ENCODE results near the gene MAFF. TPM values are rescaled to one million over a fixed set of nuclear protein-coding genes. Genes with fewer than 3 reads are reported as not detected.

MAFF gene
- total and polyA plus RNA-seq, 8 donors: 7.0 to 17.1 (median 10.3) TPM

DNA sequence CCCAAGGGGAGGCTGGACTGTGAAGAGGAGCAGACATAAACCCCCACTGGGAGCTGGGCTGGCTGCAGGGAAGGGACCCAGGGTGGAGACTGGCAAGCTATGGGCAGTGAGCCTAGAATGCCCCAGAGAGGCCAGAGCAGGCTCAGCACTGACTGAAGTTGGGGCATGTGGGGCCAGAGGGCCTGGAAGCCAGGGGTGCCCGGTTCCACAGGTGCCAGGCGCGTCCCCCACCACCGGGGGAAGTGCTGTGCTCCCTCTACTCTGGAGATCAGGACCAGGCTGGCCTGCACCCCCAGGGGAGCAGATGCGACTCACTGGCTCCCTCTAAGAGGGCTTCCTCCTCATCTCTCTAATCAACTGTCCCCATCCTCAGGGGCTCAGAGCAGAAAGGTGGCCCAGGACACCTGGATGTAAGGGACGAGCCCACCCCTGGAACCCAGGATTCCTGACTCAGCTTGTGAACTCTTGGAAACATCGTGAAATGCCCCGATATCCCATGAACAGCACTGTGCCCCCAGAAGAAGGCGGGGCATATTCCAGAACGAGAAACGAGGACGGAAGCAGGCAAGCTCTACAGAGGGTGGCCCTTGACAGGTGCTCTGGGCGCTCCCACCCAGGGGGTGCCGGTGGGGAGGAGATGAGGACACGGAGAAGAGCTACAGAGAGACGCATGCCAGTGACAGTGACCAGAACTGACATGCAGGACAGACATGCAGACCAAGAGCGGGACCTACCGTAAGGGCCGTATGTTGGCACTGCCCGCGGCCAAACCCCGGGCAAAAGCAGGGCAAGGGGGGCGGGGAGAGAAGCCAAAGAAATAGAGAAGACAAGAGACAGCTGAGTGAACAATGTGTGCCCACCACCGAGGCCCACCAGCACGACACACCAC, 20.4 kb downstream of the MAFF start:
- no peaks in the 10 kb centered on the region for H3K27me3 ChIP-seq
- DNase-seq: no peak
- intact Hi-C loops (cut with DNase I): no loop called here
- no peaks in the 10 kb centered on the region for H3K9me3 ChIP-seq
- no peak for ATAC-seq
- H3K4me1 ChIP-seq: peaks cover 21 to 36% of the 10 kb centered on the region in 2 donors
- H3K27ac ChIP-seq: peak overlapping the region in 1 of 2 donors; percentile 48
- H3K4me3 ChIP-seq: no peak overlapping the region
- TF ChIP-seq, protein P1, sequence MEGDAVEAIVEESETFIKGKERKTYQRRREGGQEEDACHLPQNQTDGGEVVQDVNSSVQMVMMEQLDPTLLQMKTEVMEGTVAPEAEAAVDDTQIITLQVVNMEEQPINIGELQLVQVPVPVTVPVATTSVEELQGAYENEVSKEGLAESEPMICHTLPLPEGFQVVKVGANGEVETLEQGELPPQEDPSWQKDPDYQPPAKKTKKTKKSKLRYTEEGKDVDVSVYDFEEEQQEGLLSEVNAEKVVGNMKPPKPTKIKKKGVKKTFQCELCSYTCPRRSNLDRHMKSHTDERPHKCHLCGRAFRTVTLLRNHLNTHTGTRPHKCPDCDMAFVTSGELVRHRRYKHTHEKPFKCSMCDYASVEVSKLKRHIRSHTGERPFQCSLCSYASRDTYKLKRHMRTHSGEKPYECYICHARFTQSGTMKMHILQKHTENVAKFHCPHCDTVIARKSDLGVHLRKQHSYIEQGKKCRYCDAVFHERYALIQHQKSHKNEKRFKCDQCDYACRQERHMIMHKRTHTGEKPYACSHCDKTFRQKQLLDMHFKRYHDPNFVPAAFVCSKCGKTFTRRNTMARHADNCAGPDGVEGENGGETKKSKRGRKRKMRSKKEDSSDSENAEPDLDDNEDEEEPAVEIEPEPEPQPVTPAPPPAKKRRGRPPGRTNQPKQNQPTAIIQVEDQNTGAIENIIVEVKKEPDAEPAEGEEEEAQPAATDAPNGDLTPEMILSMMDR (IDR thresholded peaks at IDR 0.05): no peak
- H3K36me3 ChIP-seq: peaks cover 0 to 69% of the 10 kb centered on the region in 2 donors

DNA sequence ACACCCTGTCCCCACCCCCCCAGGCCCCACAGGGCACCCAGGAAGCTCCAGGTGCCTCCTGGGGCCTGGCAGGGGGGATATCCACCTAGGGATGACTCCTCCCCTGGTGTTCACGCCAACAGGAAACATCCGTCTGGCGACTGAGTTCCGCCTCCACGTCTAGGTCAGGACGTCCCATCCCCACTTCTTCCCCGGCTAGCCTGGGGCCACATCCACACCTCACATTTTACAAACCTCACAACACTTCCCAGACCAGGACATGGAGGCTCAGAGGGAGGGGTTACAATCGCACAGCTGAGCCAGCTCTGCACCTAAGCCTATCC, 21.0 kb downstream of the MAFF start:
- H3K4me3 ChIP-seq: no peak overlapping the region
- H3K27me3 ChIP-seq: no peaks in the 10 kb centered on the region
- peaks cover 21 to 35% of the 10 kb centered on the region in 2 donors for H3K4me1 ChIP-seq
- TF ChIP-seq, protein P1 (IDR thresholded peaks at IDR 0.05): no peak
- intact Hi-C loops (cut with DNase I): no loop called here
- no peaks in the 10 kb centered on the region for H3K9me3 ChIP-seq
- peaks cover 0 to 75% of the 10 kb centered on the region in 2 donors for H3K36me3 ChIP-seq
- no peak for ATAC-seq
- H3K27ac ChIP-seq: peak overlapping the region in 1 of 2 donors; percentile 48
- DNase-seq: no peak

DNA sequence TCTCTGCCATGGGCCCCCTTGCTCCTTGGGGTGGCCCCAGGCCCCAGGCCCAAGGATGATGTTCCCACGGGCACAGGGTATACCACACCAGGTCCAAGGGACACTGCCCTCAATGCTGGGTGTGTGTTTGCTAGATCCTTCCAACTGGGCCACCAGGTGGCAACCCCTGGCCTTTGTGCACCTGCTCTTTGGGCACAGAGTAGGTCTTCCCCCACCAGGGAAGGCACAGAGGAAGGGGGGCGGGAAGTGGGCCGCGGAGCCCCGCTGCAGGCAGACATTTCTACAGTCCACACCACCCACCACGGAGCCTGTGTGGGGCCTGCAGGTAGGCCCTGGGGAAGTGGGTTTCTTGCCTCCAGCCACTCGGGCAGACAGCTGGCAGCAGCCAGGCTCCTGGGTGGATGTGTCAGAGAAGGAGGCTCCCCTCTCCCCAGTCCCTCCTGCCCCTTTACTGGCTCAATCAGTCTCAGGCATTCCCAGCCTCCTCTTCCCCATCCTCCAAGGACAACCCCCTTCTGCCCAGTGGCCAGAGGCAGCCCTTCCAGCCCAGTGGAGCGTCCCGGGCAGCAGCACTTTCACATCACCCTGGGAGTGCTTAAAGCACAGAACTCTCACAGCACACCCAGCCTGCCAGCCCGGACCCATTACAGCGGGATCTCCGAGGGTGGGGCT, 21.6 kb downstream of the MAFF start:
- Histone ChIP-seq H3K27me3 (no peaks in the 10 kb centered on the region), H3K36me3 (peaks cover 0 to 81% of the 10 kb centered on the region in 2 donors), H3K27ac (peak overlapping the region in 1 of 2 donors; percentile 48), H3K9me3 (no peaks in the 10 kb centered on the region), H3K4me1 (peaks cover 18 to 35% of the 10 kb centered on the region in 2 donors), H3K4me3 (no peak overlapping the region)
- intact Hi-C loops (cut with DNase I): no loop called here
- ATAC-seq (no peak), DNase-seq (no peak)
- TF ChIP-seq, protein P1 (IDR thresholded peaks at IDR 0.05): no peak

DNA sequence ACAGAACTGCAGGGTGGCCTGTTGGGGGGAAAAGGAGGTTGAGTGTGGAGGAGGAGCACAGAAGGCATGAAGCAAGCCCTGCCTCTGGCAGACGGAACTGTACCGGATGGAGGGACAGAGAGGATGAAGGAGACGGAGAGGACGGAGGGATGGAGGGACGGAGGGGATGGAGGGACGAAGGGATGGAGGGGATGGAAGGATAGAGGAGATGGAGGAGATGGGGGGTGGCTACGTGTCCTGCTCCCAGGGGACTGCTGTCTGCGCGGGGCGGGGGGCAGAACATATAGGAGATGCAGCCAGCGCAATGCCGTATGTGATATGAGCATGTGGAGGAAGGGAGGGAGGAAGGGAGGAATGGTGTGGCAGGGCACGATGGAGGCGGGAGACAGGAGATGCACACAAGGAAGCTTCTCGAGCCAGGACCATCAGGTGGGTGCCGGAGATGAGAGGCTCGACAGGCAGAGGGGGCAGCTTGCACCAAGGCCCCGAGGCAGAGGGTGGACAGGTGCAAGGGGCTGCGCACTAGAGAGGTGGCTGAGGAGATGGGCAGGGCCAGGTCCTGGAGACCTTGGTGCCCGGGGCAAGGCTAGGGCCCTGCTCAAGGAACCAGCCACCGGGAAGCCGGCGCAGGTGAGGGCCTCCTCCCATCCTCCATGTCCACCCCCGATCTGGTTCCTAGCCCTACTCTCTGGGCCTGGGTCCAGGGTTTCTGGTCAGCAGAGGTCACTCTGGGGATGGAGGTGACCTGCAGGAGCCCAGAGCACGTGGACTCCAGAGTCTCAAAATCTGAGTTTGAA, 25.3 kb downstream of the MAFF start:
- DNase-seq: no peak
- peaks cover 0 to 86% of the 10 kb centered on the region in 2 donors for H3K36me3 ChIP-seq
- intact Hi-C loops (cut with DNase I): no loop called here
- H3K9me3 ChIP-seq: no peaks in the 10 kb centered on the region
- H3K4me3 ChIP-seq: no peak overlapping the region
- H3K4me1 ChIP-seq: peaks cover 8 to 29% of the 10 kb centered on the region in 2 donors
- TF ChIP-seq, protein P1 (IDR thresholded peaks at IDR 0.05): no peak
- H3K27me3 ChIP-seq: no peaks in the 10 kb centered on the region
- peak overlapping the region in 1 of 2 donors; percentile 78 for H3K27ac ChIP-seq
- ATAC-seq: no peak

Measured in left lung (tissue), 10 donors.